ENCODE measurements around the gene SGPL1.

Gene SGPL1

DNA sequence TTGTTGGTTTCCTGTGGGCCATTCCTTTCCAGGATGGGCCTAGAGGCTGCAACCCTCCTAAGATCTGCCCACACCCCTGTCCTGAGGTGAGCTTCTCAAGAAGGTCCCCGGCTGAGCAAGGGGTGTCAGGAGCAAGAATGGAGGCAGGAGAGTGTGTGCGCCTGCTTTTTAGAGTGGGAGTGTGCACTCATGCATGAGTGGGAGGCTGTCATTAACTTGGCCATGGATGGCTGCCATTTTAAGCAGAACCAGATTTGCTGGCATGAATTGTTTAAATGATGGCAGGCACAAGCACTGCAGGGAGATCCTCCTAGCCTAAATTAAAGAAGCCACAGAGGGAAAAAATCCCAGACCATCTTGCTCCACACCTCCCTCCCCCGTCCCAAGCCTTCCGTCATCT is 2.9 kb upstream of the SGPL1 start:
- no peak for DNase-seq

DNA sequence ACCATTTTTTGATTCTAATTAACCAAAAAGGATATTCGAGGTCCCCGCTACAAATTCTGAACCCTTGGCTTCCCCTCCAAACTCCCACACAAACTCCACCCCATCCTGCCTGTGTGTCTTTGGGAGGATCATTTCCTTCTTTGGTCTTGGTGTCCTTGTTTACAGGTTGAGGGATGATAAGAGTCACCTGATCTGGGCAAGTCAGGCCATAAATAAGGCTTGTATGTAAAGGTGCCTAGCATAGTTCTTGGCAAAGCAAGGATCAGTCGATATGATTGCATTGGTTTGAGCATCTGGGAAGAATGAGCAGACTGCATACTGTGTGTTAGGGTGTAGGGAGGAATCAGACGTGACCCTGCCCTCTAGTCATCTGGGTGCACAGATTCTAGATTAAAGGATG is 1.6 kb upstream of the SGPL1 start:
- no peak for DNase-seq

DNA sequence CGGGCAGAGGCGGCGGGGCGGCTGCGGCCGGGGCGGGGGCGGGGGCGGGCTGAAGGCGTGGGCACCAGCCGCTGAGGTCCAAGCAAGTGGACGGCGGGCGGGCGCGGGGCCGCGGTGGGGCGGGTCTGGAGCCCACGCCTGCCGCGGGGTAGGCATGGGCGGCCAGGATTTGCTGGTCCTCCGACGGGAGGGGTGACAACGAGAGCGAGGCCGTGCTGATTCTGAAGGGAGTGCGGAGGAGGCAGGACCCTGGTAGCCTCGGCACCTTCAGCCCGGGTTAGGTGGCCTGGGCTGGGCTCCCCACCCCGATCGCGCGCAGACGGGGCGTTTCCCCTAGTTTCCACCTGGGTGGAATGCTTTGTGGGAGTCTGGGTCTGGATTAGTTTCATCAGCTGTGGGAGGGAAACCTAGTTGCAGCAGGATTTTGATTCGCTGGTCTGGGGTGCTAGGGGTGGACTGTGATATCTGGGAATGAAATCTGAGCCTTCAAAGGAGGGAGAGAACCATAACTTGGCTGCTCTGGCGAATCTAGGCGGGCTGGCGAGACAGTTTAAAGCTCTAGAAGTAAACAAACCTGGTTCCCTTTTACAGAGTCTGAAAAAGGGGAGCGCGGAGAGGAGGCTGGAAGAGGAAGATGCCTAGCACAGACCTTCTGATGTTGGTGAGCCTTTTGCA is 609 bp downstream of the SGPL1 start:
- peak; percentile 21 for DNase-seq

DNA sequence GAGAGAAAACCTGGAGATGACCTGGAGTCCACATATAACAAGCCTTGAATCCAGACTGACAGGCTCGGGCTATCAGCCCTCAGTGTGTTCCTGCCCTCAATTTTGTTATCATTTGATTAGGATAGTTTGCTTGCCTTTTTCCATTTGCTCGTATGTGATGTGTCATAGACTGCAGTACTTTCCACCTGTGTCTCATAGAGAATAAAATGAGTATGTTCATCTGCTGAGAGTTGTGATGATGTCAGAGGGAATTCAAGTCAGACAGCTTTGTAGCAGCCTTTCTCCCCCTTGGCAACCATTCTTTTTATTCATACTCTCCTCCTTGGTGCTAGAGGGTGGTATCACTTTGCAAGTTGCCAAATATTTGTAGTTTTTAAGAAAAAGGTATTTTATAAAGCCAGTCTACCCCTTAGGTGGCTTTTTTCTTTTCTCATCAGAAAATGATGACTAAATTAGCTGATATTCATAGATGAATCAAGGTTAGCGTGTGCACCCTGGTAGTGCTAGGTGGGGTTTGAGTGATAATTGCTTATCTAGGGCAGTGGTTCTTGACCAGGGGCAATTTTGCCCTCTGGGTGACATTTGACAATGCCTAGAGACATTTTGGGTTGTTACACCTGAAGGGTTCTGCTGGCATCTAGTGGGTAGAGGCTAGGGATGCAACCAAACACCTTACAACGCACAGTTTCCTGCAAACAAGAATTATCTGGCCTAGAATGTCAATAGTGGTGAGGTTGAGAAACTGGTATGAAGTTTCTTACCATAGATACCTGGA is 5.4 kb downstream of the SGPL1 start:
- no peak for DNase-seq

DNA sequence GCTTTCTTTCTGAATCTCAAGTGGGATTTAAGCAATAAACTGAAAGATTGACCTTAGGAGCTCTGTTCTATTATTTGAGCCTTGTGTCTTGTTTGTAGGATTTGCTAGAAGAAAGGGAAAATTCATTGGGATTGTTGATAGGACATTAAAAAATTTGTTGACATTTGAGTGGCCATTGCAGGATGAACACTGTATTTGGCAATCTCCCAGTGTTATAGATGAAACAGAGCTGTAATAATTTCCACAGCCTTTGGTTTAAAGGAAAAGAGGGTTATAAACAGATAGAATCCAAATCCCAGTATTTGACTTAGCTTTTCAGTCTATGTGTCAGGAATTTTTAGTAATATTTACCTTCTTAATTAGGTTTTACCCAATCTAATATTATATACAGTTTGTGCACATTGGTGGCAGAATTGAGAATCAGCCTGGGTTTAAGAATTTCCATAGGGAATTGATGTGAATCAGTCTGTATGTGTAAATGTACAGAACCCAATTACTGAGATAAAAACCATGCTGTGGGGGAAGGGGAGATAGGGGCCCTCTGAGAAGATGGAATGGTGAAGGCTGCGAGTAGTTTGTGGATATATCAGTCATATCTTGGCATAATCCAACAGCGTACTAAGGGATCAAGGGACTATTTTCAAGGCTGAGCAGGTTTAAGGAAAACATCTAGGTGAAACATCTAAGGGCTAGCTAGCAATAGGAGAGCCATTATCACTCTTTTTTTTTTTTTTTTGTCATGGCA is 6.5 kb downstream of the SGPL1 start:
- no peak for DNase-seq

DNA sequence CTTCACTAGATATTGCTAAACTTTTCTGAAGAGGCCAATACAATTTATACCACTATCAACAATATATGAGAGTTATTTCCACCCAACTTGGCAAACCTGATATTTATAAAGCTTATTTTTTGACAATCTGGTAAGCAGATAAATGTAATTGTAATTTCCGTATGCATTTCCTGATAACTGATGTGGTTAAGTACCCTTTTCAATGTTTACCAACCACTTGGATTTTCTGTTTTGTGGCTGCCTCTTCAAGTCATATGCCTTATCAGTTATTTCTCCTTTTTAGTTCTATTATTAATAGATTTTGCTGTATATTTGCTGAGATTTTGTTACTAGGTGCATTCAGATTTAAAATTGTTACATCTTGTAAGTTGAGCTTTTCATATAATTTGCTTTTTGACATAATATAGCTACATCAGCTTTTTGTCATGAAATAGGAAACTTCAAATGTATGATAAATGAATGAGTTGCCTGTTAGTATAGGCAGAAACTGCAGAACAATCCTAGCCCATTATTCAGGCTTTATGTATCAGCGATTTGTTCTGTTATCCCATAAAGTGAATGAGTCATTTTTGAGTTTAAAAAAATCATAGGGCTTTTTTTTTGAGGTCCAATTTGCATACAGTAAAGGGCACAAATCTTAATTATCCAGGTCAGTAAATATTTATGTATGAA is 11.5 kb downstream of the SGPL1 start:
- DNase-seq: no peak

DNA sequence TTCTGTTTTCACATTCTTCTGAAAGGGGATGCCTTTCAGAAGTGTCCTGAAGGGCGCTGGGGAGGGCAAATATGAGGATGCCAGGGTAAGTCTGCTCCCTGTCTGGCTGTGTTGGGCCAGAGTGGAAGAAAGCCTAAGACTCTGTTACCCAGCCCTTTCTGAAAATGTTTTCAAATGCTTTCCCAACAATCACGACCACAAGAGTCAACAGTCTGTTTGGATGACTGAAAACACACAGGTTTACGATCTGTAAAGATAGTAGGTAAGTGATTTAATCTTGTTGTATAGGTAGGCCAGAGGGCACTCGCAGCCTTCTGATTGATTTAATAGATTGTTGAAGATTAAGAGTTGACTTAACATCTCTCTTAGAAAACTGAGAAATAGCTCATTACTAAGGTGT is 13.2 kb downstream of the SGPL1 start:
- no peak for DNase-seq

DNA sequence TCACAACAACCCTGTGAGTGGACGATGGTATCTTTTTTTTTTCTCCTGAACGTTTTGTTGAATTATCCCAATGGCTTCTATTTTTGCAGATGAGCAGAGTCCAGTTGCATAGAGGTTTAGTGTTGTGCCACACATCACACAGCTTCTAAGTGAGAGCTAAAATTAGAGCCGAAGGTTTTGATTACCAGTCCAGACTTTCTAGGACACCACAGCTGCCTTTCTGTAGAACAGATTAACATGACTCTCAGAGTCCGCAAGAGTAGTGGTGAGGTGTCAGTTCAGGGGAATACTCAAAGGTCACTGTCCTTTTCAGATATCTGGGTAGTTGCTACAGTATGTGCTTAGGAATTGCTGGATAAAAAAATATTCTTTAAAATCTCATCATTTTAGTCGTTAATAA is 13.8 kb downstream of the SGPL1 start:
- no peak for DNase-seq

DNA sequence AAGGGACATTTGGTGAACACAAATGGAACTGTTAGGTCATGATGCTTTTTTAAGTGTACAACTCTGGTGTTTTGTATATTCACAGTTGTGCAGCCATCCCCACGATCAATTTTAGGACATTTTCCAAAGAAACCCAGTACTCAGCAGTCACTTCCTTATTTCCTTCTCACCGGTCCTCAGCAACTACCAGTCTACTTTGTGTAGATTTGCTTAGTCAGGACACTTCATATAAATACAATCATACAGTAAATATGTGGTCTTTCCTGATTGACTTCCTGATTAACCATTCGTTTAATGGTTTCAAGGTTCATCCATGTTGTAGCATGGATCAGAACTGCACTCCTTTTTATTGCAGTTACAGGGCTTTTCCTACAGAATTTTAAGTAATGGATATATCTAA is 14.4 kb downstream of the SGPL1 start:
- DNase-seq: no peak

DNA sequence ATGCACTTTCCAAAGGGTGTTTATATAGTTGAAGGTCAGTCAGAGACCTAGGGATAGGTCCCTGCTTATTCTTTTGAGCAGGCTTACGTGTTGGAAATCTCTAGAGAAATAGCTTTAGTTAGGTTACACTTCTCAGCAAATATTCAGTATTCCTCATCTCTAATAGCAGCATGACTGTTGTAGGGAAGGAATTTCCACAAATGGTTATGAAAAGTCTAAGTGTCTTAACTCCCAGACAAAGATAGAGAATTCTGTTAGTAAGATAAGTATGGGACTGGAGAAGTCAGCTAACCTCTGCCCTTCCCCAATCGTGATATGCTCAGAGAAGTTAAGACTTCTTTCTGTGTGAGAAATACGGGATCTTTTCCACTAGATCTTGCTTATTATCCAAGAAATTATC is 16.5 kb downstream of the SGPL1 start:
- no peak for DNase-seq

DNA sequence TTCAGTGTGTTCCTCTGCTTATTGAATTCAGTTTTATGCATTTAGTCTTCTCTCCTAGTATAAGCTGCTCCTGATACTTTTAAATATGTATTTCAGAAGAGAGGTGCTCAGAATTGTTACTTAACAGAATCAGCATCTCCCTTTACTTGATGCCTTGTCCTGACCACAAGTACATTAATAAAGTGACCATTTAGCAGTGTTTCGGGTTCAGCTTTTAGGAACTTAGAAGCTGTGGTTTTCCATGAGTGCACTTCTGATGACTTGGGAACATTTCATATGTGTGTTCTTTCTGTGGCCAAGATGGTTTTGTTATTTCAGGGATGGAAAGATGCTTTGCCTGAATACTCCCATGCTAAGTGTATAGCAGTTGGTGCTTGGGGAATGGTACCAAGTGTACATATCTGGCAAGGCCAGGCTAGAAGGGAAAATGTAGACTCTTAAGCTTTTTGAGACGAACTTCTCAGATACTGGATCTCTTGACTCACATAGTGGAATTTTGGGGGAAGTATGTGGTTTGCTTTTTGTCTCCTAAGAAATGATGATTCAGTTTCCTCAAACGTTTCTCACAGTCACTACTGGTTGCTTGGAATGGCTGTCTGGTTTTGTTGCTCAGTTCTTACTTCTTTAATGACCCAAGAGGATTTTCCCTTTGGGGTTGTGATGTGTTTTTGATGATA is 17.2 kb downstream of the SGPL1 start:
- DNase-seq: no peak

DNA sequence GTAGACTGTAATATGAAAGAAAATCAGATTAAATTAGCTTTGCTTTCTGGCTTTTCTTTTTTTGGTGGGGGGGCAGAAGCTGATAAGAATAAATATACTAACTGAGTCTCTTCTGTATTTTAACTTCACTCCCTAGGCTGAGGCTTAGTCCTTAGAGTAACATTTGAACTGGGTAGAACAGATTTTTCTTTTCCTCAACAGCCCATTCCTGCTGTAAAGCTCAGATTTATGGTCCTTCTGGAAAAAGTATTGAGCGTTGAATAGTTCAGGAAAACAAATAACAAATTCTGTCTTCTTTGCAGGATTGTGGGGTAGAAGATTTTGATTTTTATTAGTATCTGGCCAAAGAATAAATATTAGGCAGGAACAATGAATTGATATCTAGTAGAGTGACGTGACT is 17.9 kb downstream of the SGPL1 start:
- no peak for DNase-seq

DNA sequence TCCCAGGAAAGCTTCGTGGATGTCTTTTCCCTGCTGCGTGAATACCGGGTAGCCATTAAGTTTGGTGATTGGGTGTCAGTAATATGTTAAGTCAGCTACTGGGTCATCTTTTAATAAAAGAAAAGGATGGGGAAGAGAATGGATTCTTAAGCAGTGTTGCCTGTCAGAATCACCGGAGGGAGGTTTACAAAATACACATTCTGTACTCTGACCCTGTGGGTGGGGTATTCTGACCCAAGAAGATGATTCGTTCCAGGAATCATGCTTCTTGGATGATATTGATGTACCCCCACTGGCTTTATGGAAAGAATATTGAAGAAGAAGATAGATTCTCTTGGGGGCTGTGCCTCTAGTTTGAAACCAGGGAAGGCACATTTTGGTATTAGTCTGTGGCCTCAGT is 18.3 kb downstream of the SGPL1 start:
- DNase-seq: no peak

DNA sequence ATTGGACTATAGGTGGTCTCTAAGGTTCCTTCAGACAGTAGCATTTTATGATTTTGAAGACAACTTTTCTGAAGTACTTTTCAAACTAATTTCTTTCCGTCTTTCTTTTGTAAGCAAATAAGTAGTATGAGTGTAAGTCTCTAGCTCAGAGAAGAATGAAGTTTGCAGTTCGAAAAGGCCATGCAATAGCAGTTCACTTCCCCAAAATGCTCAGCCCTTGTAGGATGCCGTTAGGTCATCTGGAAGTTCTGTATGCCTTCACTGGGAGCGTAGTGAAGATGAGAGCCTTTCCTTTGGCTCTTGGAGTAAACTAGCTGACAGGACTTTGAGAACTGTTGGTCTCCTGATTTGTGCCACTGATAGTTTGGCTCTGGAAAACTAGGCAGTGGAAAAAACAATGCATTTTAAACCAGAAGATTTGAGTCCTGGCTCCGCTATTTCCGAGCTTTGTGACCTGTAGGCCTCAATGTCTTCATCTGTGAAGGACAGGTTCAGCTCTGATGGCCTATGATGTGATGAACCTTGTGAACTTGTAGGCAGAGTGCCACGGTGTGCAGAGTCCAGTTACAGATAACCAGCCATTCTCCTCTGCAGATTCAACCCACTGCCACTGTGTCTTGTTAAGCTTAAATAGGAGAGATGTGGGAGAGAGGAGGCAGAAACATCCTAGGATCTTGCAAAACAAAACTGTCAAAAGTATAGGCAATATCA is 18.8 kb downstream of the SGPL1 start:
- DNase-seq: no peak

DNA sequence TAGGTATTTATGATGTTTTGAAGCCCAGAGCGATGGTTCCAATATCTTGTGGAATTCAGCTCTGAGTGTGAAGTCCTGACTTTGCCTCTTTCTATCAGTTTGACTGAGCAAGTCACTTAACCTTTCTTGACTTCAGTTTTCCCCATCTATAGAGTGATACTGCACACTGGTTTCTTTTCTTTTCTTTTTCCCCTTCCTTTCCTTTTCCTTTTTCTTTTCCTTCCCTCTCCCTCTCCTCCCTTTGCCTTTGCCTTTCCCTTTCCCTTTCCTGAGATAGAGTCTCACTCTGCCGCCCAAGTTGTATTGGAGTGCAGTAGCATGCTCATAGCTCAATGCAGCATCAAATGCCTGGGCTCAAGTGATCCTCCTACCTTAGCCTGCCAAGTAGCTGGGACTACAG is 20.6 kb downstream of the SGPL1 start:
- DNase-seq: no peak

DNA sequence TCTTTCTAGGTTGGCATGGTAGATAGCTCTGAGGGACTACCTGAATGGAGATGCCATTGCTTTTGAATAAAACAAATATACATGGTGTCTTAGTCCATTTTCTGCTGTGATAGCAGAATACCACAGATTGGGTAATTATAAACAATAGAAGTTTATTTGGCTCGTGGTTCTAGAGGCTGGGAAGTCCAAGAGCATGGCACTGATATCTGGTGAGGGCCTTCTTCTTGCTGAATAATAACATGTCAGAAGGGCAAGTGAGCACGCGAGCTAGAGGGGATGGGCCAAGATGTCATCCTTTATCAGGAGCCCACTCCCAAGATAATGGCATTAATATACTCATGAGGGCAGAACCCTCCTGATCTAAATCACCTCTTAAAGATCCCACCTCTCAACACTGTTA is 21.9 kb downstream of the SGPL1 start:
- no peak for DNase-seq

DNA sequence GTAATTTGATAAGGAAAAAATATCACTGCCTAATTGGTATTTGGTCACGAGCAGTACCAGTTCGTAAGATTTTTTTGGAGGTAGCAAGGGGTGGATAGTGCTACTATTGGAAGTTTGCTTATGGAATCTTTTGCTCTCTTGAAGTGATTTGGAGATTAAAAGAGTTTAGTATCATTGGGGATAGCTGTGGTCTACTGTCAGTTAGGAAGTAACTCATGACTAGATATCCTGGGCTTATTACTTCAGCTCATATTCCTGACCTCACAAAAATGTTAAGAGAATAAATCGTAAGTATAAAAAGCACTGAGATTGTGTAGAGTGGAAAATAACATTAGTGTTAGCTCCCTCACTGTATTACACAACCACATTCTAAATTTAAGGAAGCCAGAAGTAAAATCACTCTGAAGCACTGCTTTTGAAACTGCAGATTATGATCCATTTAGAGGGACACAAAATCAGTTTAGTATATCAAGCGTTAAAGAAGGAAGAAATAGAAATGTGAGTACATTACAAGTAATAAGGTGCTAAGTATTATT is 22.6 kb downstream of the SGPL1 start:
- no peak for DNase-seq

DNA sequence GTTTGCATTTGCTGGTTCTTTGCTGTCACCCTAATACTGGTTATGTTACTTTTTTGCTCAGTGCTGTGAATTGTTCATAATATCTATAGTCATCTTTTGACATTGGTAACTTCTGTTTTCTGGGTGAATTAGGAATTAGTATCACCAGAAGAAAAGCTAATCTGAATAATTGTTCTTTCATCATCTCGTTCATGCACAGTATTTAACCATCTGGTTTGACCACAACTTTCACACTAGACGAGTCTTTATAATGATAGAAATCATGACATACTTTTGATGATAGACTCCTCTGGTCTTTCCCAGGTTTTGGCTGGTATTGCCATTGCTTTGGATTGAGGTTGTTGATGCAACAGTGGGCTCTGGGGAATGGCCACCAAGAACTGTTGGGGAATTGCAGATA is 25.1 kb downstream of the SGPL1 start:
- no peak for DNase-seq

DNA sequence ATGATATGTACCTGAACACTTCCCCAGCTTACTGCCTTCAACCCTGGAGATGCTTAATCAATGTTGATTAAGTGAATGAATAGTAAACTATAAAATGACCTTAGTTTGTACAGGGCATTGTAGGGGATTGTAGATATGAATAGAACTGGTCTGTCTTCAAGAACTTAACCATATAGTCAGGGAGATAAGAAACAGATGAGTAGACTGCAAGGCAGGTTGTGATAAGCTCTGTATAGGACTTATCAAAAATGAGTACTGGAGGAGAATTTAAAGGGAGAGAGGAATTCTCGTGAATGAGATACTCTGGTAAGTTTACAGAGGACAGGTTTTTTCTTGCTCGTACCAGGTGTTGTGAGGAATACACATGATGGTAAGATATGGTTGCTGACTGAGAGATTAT is 27.6 kb downstream of the SGPL1 start:
- DNase-seq: no peak

DNA sequence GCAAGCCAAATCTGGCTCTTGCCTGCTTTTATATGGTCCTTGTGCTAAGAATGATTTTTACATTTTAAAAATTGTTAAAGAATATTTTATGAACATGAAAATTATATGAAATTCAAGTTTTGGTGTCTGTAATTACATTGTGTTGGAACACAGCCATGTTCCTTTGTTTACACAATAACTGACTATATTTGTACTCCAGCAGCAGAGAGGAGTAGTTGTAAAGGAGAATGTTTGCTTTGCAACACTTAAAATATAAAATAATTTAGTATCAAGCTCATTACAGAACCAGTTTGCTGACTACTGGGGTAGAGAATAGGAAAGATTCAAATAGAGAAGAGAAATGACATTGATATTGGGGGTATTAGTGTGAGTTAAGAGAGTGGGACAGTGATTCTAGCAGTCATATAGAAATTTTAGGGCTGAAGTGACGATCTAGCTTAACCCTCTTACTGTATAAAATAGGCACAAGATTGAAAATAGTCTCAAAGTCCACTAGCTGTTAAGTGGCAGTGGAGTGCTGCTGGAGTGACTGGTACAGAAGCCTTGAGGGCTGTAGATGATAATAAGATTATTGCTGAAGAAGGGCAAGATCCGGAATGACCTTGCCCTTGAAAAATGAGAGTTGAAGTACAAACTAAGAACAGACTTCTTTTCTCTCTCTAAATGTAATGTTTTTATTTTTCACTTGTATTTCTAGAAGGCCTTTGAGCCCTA is 28.2 kb downstream of the SGPL1 start:
- peak; percentile 46 for DNase-seq

DNA sequence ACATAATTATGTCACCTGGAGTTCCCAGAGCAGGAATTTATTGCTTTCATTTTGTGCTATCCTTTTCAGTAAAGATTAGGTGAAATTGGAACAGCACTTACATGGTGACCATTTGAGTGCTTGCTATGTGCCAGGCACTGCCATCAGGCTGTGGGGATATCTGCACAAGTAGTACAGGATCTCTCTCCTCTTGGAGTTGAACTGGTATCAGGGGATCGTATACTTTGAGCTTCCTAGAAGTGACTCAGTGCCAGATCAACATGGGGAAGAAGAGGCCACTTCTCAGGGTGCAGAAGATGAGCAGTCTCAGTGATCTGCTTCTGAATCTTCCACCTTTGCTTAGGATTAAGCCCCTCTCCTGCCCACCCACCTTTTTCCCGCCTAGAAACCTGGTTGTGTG is 29.5 kb downstream of the SGPL1 start:
- no peak for DNase-seq
